Stimulated activated CD4-positive, alpha-beta T cell treated with anti-CD3 and anti-CD28 coated beads, Interleukin-1b, Interleukin-23, amount 100 ng/mL, for 4 hours (primary cell): ENCODE data around the gene CENPT.
"Not testable (repeated sequence)": the region's sequence is repeated elsewhere in the genome, so short reads cannot be mapped to it uniquely, and the experiment has no call there.

ENCODE experiments used
- DNase-seq, 2 donors: peaks; one replicate each; pipeline ENCODE4 v3.0.0-alpha.2; 2020; ENCODE audit warnings: low read depth in 2 of 2

Gene CENPT

GRCh38 chr16:67846320-67847063 is 1.0 kb downstream of the CENPT start, which contains the start of gene NUTF2:
NUTF2 (plus strand) TSS chr16:67846933; CDS start chr16:67865131, 18,198 bp downstream.
- DNase-seq = peak; percentile 90 to 92

- no peak for DNase-seq
Measured at GRCh38 chr16:67846063-67846319, 1.5 kb downstream of the CENPT start.

- no peak for DNase-seq
Measured at GRCh38 chr16:67845291-67846062, 2.0 kb downstream of the CENPT start.

- DNase-seq = no peak
Measured at GRCh38 chr16:67844497-67844896, 3.0 kb downstream of the CENPT start.

GRCh38 chr16:67843343-67843765 is 4.1 kb downstream of the CENPT start:
- no peak for DNase-seq

- DNase-seq = peak; percentile 23 to 48
Measured at GRCh38 chr16:67842509-67843342, 4.8 kb downstream of the CENPT start.

GRCh38 chr16:67841816-67842508 is 5.5 kb downstream of the CENPT start, which contains the start of gene THAP11:
THAP11 (plus strand) TSS chr16:67842320; CDS start chr16:67842555, 235 bp downstream.
- DNase-seq = peak; percentile 84 to 92

GRCh38 chr16:67841198-67841815 is 6.2 kb downstream of the CENPT start:
- DNase-seq = no peak

- DNase-seq = no peak
Measured at GRCh38 chr16:67837811-67838210, 9.7 kb downstream of the CENPT start.

- DNase-seq = not testable (repeated sequence)
Measured at GRCh38 chr16:67837190-67837589, 10.3 kb downstream of the CENPT start.

GRCh38 chr16:67834242-67834614 is 13.3 kb downstream of the CENPT start:
- DNase-seq = no peak

- peak; percentile 83 to 86 for DNase-seq
Measured at GRCh38 chr16:67833415-67834241, 13.9 kb downstream of the CENPT start.

GRCh38 chr16:67833030-67833414 is 14.5 kb downstream of the CENPT start:
- no peak for DNase-seq

- DNase-seq = no peak
Measured at GRCh38 chr16:67828651-67829050, 18.8 kb downstream of the CENPT start.

- DNase-seq = no peak
Measured at GRCh38 chr16:67825906-67826305, 21.6 kb downstream of the CENPT start.

- no peak for DNase-seq
Measured at GRCh38 chr16:67825119-67825518, 22.4 kb downstream of the CENPT start.

GRCh38 chr16:67822511-67822910 is 25.0 kb downstream of the CENPT start:
- no peak for DNase-seq

- no peak for DNase-seq
Measured at GRCh38 chr16:67820608-67821259, 26.8 kb downstream of the CENPT start.

GRCh38 chr16:67814567-67814966 is 32.9 kb downstream of the CENPT start:
- no peak for DNase-seq

GRCh38 chr16:67811899-67812298 is 35.6 kb downstream of the CENPT start:
- no peak for DNase-seq
